GM18499 (cell line): Measurements from ENCODE around the gene GFPT1.
"Not testable (repeated sequence)": the region's sequence is repeated elsewhere in the genome, so short reads cannot be mapped to it uniquely, and the experiment has no call there.

Experiments used
- ATAC-seq: cut with Tn5 transposase; IDR thresholded peaks from one replicate; pipeline ENCODE4 v1.9.1; 2021; ENCODE audit warnings: moderate number of reproducible peaks; ENCODE audit not compliant: insufficient read depth, unreplicated experiment

The GFPT1 gene

DNA sequence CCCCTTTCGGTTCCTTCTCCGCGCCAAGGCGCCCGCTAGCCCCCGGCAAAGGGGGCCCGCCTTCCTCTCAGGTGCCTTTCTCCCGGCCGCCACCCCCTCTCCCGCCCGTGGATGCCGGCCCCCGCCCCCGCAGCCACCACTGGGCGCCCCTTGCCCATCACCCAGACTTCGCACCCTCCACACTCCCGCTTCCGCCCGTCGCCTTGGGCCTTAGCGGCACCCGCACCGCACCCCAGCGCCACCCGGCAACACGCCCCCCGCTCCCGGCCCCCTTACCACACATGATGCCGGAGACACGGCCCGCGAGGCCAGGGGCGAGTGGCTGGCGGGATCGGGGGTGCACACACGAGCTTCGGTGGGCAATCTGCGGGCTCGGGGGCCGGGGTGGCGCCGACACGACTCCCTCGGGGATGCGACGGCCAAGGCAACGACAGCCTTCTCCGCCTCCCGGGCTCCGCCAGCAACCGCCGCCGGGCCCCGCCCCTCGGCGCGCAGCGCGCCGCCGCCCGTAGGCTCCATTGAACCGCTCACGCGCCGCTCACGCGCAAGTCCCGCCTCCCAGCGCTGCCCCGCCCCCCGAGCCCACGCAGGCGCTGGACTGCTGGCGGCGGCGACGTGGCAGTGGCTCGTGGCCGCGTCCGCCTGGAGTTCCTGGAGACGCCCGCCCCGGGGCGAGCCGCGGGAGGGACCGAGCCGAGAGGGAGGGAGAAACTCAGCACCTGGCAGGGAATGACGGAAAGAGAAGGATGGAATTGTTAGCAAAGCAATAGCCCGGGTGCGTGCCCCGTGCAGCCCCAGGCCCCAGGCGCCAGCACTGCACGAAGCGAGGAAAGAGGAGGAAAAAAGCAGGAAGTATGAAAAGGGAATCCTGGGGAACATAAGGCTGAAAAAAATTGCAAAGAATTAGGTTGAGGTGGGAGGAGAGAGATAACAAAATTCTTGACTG is at the start of gene GFPT1:
GFPT1 (minus strand) TSS at position 439 of the 946 bp plus-strand sequence; CDS start at position 283, 156 bp downstream.
- ATAC-seq: peak; percentile 56

DNA sequence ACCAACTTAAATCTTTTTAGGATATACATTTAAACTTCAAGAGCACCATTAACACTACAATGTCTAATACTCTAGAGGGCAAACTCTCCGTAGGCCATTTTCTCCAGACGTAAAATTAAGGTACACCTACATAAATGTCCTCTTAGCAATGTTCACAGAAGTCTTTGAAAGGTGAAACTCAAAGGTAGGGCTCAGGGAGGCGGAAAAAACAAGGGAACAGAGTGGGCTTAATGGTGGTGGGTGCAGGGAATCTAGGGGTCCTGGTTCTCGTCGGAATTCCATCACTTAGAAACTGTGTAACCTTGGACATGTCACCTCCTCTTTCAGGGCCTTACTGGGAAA is 49.5 kb upstream of the GFPT1 start:
- no peak for ATAC-seq

GRCh38 chr2:69434753-69435152 is 47.7 kb upstream of the GFPT1 start:
- ATAC-seq: no peak

DNA sequence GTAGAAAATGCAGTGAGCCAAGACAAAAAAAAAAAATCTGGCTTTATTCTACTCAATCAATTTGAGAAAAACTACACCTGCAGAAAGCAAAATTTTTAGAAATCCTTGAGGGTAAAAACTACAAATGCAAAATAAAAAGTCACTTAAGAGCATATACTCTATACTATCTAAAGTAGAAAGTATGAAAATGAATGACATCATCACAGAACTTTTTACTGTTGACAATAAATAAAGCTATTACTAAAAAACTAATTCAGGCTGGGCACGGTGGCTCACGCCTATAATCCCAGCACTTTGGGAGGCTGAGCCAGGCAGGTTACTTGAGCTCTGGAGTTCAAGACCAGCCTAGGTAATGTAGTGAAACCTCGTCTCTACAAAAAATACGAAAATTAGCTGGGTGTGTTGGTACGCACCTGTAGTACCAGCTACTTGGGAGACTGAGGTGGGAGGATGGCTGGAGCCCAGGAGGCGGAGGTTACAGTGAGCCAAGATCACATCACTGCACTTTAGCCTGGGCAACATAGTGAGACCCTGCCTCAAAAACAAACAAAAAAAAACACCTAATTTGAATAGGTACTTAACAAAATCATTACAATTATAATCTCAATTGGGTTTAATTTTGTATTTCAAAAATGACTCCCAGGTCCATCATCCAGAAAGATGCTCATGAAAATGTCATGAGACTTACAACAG is 42.6 kb upstream of the GFPT1 start:
- no peak for ATAC-seq

GRCh38 chr2:69428981-69429380 is 42.0 kb upstream of the GFPT1 start:
- ATAC-seq: no peak

GRCh38 chr2:69424419-69424818 is 37.4 kb upstream of the GFPT1 start:
- no peak for ATAC-seq

DNA sequence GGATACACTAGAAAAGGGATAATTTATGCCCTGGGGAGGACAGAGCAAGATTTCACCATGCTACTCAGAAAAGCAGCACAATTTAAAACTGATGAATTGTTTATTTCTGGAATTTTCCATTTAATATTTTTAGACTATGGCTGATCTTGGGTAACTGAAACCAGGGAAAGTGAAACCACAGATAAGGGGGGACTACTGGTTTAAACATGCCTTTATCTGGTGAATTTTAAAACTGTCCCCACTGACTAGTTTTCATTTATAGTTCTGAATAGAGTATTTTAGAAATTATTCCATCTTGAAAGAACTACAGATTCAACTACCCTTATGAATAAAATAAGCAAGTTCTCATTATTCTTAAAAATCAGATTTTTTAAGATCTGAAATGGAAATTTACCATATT is 35.2 kb upstream of the GFPT1 start:
- no peak for ATAC-seq

DNA sequence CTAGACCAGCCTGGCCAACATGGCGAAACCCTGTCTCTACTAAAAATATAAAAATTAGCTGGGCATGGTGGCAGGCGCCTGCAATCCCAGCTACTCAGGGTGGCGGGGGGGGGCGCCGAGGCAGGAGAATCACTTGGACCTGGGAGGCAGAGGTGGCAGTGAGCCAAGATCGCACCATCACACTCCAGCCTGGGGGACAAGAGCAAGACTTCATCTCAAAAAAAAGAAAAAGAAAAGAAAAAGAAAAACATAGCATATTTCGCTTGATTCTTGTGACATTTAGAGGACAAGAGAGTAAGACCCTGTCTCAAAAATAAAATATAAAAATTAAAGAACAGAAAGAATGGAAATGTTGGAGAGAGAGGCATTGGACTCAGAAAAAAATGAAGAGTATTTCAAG is 32.1 kb upstream of the GFPT1 start:
- not testable (repeated sequence) for ATAC-seq

DNA sequence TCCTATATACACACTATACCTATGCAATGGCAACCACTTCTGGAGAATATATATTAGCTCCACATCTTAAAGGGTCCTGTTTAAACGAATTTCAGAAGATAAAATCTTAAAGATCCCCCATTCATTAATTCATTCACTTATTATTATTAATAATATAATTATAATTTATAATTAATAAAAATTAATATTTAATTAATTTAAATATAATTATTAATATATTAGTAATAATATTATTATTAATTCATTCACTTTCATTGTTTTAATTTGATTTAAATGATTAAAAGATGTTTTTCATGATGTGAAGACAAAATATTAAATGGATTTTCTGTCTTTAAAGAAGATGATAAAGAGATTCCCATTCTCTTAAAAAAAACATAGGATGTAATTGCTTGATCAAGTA is 29.1 kb upstream of the GFPT1 start:
- ATAC-seq: no peak

GRCh38 chr2:69411120-69411519 is 24.1 kb upstream of the GFPT1 start:
- no peak for ATAC-seq

DNA sequence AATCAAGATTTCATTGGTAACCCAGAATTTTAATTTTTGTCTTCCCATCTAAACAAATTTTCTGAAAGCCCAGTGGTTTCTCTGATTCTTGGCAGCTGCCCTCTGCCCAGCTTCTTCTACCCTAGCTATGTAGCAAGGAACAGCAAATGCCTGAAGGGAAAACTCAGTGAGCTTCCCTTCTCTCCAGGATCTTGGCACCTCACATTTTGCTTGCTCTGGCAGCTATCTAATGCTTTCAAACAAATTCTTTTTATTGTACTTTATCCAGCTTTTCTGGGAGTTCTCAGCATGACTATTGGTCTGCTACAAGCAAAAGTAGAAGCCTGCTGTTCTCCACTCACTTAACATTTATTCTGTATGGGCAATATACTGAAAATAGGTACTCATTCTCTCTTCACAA is 18.3 kb upstream of the GFPT1 start:
- no peak for ATAC-seq

DNA sequence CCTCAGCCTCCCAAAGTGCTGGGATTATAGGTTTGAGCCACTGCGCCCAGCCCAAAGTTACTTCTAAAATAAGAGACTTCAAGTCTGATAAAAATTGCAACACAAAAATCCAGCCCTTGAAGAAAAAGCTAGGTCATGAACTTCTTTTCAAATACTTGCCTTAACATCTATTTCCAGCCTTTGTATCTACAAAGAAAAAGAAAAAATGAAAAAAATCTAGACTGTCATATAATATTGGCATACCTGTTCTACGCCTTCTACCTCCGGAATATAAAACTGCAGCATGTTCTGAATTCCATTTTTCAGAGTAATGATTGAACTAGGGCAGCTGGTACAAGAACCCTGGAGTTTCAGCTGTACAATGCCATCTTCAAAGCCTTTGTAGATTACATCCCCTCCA is 13.1 kb upstream of the GFPT1 start:
- ATAC-seq: no peak

- no peak for ATAC-seq
These were observed 10.2 kb upstream of the GFPT1 start for GRCh38 chr2:69397234-69397633.

GRCh38 chr2:69395866-69396265 is 8.8 kb upstream of the GFPT1 start:
- ATAC-seq: no peak

DNA sequence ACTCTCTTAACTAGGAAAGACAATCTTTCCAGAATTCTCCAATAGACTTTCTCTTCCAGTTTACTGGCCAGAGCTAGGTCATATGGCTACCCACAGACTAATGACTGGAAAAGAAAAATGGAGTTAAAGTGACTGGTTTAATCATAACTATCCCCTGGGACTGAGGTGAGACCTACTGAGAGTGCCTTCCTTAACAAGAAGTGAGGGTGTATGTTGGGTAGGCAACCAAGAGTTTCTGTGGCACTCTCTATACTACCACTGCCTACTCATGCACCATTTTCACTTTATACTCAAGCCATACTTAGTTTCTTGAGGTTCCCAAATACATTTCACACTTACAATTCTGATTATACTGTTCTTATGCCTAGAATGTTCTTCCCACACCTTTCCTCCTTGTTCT is 6.9 kb upstream of the GFPT1 start:
- ATAC-seq: no peak

- no peak for ATAC-seq
These were observed 3.4 kb upstream of the GFPT1 start for GRCh38 chr2:69390471-69390870.

- ATAC-seq: no peak
These were observed 3.0 kb upstream of the GFPT1 start for GRCh38 chr2:69390001-69390400.

- no peak for ATAC-seq
These were observed 2.2 kb upstream of the GFPT1 start for GRCh38 chr2:69389271-69389670.

GRCh38 chr2:69387770-69388481 is 899 bp upstream of the GFPT1 start:
- no peak for ATAC-seq

GRCh38 chr2:69386360-69386759 is 667 bp downstream of the GFPT1 start:
- ATAC-seq: no peak
